Loucy (cell line): Measurements from ENCODE around the gene FERD3L.

Experiments used
- H2AFZ ChIP-seq: fragments of 200-600 bp; sonication (generic); 2 replicates; pipeline ENCODE4 v1.6.0; 2016; ENCODE audit warnings: antibody characterized with exemption, mild to moderate bottlenecking, low read length, moderate library complexity
- H3F3A ChIP-seq: fragments of 200-600 bp; 2 replicates; pipeline ENCODE4 v1.6.0; 2016; ENCODE audit warnings: antibody characterized with exemption, low read depth, mild to moderate bottlenecking
- H3K27me3 ChIP-seq: fragments of 200-600 bp; sonication (generic); 2 replicates; pipeline ENCODE4 v1.6.1; 2014; ENCODE audit warnings: low read length, mild to moderate bottlenecking; ENCODE audit not compliant: insufficient read depth, poor library complexity, severe bottlenecking
- H3K36me3 ChIP-seq: fragments of 200-600 bp; sonication (generic); 2 replicates; pipeline ENCODE4 v1.6.1; 2016; ENCODE audit warnings: low read length; ENCODE audit not compliant: insufficient read depth
- H3K4me1 ChIP-seq: fragments of 200-600 bp; sonication (generic); 2 replicates; pipeline ENCODE4 v1.5.1; 2014; ENCODE audit warnings: low read length, mild to moderate bottlenecking; ENCODE audit not compliant: insufficient read depth, poor library complexity, severe bottlenecking
- H3K4me2 ChIP-seq: fragments of 200-600 bp; sonication (generic); 2 replicates; pipeline ENCODE4 v1.6.0; 2014; ENCODE audit warnings: antibody characterized with exemption, low read length, low read depth, mild to moderate bottlenecking; ENCODE audit not compliant: poor library complexity, severe bottlenecking
- H3K4me3 ChIP-seq: fragments of 200-600 bp; sonication (generic); 2 replicates; pipeline ENCODE4 v1.5.1; 2014; ENCODE audit warnings: low read length, mild to moderate bottlenecking, mixed read lengths; ENCODE audit not compliant: poor library complexity, severe bottlenecking
- H3K79me2 ChIP-seq: fragments of 200-600 bp; sonication (generic); 2 replicates; pipeline ENCODE4 v1.6.1; 2014; ENCODE audit warnings: low read length; ENCODE audit not compliant: insufficient read depth
- H3K9ac ChIP-seq: fragments of 200-600 bp; sonication (generic); 2 replicates; pipeline ENCODE4 v1.6.0; 2014; ENCODE audit warnings: mild to moderate bottlenecking, low read depth, low read length, moderate library complexity; ENCODE audit not compliant: poor library complexity, severe bottlenecking
- H3K9me2 ChIP-seq: fragments of 200-600 bp; sonication (generic); replicated peaks from 2 replicates; pipeline ENCODE4 v1.6.1; 2016; ENCODE audit warnings: low read depth, low read length, mixed read lengths
- H3K9me3 ChIP-seq: fragments of 200-600 bp; sonication (generic); 2 replicates; pipeline ENCODE4 v1.6.1; 2014; ENCODE audit warnings: mild to moderate bottlenecking, antibody characterized with exemption, low read length, low read depth; ENCODE audit not compliant: insufficient read depth
- H4K20me1 ChIP-seq: fragments of 200-600 bp; sonication (generic); 2 replicates; pipeline ENCODE4 v1.6.0; 2014; ENCODE audit warnings: antibody characterized with exemption, low read length, mild to moderate bottlenecking; ENCODE audit not compliant: insufficient read depth, poor library complexity, severe bottlenecking
- EZH2phosphoT487 ChIP-seq: fragments of 200-600 bp; IDR thresholded peaks from 2 replicates; pipeline ENCODE4 v1.6.1; 2018; ENCODE audit warnings: antibody characterized with exemption, mild to moderate bottlenecking, moderate library complexity, borderline replicate concordance
- TF ChIP-seq, protein P1 (sequence below): fragments of 200-600 bp; sonication (generic); conservative IDR thresholded peaks from 2 replicates; pipeline ENCODE4 v1.5.1; 2014; ENCODE audit warnings: mild to moderate bottlenecking, antibody characterized with exemption, low read length

Gene FERD3L

DNA sequence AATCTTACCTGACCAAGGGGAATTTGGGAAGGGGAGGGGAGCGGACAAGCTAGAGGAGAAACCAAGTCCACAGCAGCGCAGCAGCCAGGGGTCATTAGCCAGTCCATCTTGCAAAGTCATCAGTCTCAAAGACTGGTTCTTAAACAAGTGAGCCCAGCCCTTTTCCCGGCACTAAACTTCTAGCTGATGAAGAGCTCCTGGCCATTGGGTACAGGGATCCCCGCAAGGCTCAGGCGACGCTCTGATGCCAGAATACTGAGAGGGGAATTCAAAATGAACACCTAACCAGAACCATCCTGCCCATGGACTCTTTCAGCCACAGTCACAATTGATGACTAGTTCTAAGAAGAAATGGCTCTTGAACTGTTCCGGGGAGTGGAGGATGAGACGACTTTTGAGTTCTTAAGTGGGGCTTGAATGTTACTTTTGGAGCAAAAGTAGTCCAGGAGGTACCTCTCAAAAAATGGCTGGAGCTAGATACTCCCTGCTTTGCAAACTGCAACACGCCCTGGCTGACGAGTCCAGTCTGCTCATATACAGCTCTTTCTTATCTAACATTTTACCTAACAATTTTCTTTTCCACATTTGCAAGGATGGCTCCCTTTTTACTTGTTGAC is 25.2 kb downstream of the FERD3L start:
- H2AFZ ChIP-seq: no peak overlapping the region
- TF ChIP-seq, protein P1, sequence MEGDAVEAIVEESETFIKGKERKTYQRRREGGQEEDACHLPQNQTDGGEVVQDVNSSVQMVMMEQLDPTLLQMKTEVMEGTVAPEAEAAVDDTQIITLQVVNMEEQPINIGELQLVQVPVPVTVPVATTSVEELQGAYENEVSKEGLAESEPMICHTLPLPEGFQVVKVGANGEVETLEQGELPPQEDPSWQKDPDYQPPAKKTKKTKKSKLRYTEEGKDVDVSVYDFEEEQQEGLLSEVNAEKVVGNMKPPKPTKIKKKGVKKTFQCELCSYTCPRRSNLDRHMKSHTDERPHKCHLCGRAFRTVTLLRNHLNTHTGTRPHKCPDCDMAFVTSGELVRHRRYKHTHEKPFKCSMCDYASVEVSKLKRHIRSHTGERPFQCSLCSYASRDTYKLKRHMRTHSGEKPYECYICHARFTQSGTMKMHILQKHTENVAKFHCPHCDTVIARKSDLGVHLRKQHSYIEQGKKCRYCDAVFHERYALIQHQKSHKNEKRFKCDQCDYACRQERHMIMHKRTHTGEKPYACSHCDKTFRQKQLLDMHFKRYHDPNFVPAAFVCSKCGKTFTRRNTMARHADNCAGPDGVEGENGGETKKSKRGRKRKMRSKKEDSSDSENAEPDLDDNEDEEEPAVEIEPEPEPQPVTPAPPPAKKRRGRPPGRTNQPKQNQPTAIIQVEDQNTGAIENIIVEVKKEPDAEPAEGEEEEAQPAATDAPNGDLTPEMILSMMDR: no peak
- TF ChIP-seq EZH2phosphoT487: no peak
- H3K4me2 ChIP-seq: no peak overlapping the region
- H3K79me2 ChIP-seq: no peaks in the 10 kb centered on the region
- H3K9ac ChIP-seq: no peak overlapping the region
- no peak overlapping the region for H3K4me3 ChIP-seq
- H3K9me3 ChIP-seq: no peaks in the 10 kb centered on the region
- H3F3A ChIP-seq: no peaks in the 10 kb centered on the region
- no peaks in the 10 kb centered on the region for H3K9me2 ChIP-seq
- H3K4me1 ChIP-seq: no peaks in the 10 kb centered on the region
- H3K27me3 ChIP-seq: no peaks in the 10 kb centered on the region
- no peaks in the 10 kb centered on the region for H4K20me1 ChIP-seq
- no peaks in the 10 kb centered on the region for H3K36me3 ChIP-seq

- H2AFZ ChIP-seq: no peak overlapping the region
- no peak overlapping the region for H3K9ac ChIP-seq
- H3K36me3 ChIP-seq: no peaks in the 10 kb centered on the region
- H3F3A ChIP-seq: no peaks in the 10 kb centered on the region
- no peaks in the 10 kb centered on the region for H4K20me1 ChIP-seq
- H3K79me2 ChIP-seq: no peaks in the 10 kb centered on the region
- H3K9me3 ChIP-seq: no peaks in the 10 kb centered on the region
- H3K4me1 ChIP-seq: no peaks in the 10 kb centered on the region
- H3K4me2 ChIP-seq: no peak overlapping the region
- no peak for TF ChIP-seq EZH2phosphoT487
- TF ChIP-seq, protein P1: no peak
- H3K9me2 ChIP-seq: no peaks in the 10 kb centered on the region
- no peak overlapping the region for H3K4me3 ChIP-seq
- no peaks in the 10 kb centered on the region for H3K27me3 ChIP-seq
Observed at GRCh38 chr7:19119372-19119771, 25.8 kb downstream of the FERD3L start.

GRCh38 chr7:19118636-19119371 is 26.4 kb downstream of the FERD3L start:
- no peaks in the 10 kb centered on the region for H3K27me3 ChIP-seq
- TF ChIP-seq, protein P1: no peak
- TF ChIP-seq EZH2phosphoT487: no peak
- no peaks in the 10 kb centered on the region for H4K20me1 ChIP-seq
- no peaks in the 10 kb centered on the region for H3F3A ChIP-seq
- no peak overlapping the region for H3K4me2 ChIP-seq
- H2AFZ ChIP-seq: no peak overlapping the region
- H3K9me2 ChIP-seq: no peaks in the 10 kb centered on the region
- H3K4me3 ChIP-seq: no peak overlapping the region
- no peaks in the 10 kb centered on the region for H3K9me3 ChIP-seq
- no peaks in the 10 kb centered on the region for H3K79me2 ChIP-seq
- no peaks in the 10 kb centered on the region for H3K4me1 ChIP-seq
- no peaks in the 10 kb centered on the region for H3K36me3 ChIP-seq
- no peak overlapping the region for H3K9ac ChIP-seq
